Measurements from ENCODE around the gene DNAAF2.
"Not testable (repeated sequence)": the region's sequence is repeated elsewhere in the genome, so short reads cannot be mapped to it uniquely, and the experiment has no call there.

Gene DNAAF2

GRCh38 chr14:49622022-49622607 lies 12.9 kb downstream of the DNAAF2 start:
- DNase-seq (ENCODE audit: low read depth in 2 of 2, low spot score in 1 of 2): no peak

GRCh38 chr14:49621114-49621881 lies 13.7 kb downstream of the DNAAF2 start:
- no peak for DNase-seq (ENCODE audit: low read depth in 2 of 2, low spot score in 1 of 2)

GRCh38 chr14:49620182-49621113 lies 14.6 kb downstream of the DNAAF2 start, which contains the start of the genes MGAT2 and RPL36AL:
Gene MGAT2 (plus strand): TSS chr14:49620799. CDS start chr14:49621269, 470 bp downstream.
Gene RPL36AL (minus strand): TSS chr14:49620626. CDS start chr14:49619104, 1,522 bp downstream.
- peak; percentile 78 to 91 for DNase-seq (ENCODE audit: low read depth in 2 of 2, low spot score in 1 of 2)

- DNase-seq (ENCODE audit: low read depth in 2 of 2, low spot score in 1 of 2): no peak
Measured at GRCh38 chr14:49619730-49620129, 15.3 kb downstream of the DNAAF2 start.

- not testable (repeated sequence) for DNase-seq (ENCODE audit: low read depth in 2 of 2, low spot score in 1 of 2)
Measured at GRCh38 chr14:49619273-49619672, 15.8 kb downstream of the DNAAF2 start.

- DNase-seq (ENCODE audit: low read depth in 2 of 2, low spot score in 1 of 2): no peak
Measured at GRCh38 chr14:49617852-49618519, 17.1 kb downstream of the DNAAF2 start.

- no peak for DNase-seq (ENCODE audit: low read depth in 2 of 2, low spot score in 1 of 2)
Measured at GRCh38 chr14:49615776-49616175, 19.3 kb downstream of the DNAAF2 start.

GRCh38 chr14:49614196-49614595 lies 20.8 kb downstream of the DNAAF2 start:
- DNase-seq (ENCODE audit: low read depth in 2 of 2, low spot score in 1 of 2): no peak

- DNase-seq (ENCODE audit: low read depth in 2 of 2, low spot score in 1 of 2): no peak
Measured at GRCh38 chr14:49612671-49613070, 22.4 kb downstream of the DNAAF2 start.

- no peak for DNase-seq (ENCODE audit: low read depth in 2 of 2, low spot score in 1 of 2)
Measured at GRCh38 chr14:49612251-49612650, 22.8 kb downstream of the DNAAF2 start.

- no peak for DNase-seq (ENCODE audit: low read depth in 2 of 2, low spot score in 1 of 2)
Measured at GRCh38 chr14:49607583-49607982, 27.5 kb downstream of the DNAAF2 start.

- DNase-seq (ENCODE audit: low read depth in 2 of 2, low spot score in 1 of 2): peak; percentile 70 to 73
Measured at GRCh38 chr14:49598485-49599300, 36.4 kb downstream of the DNAAF2 start, which contains the start of gene LRR1. Gene LRR1 (plus strand): TSS chr14:49598940. CDS start chr14:49599021, 81 bp downstream.

- DNase-seq (ENCODE audit: low read depth in 2 of 2, low spot score in 1 of 2): no peak
Measured at GRCh38 chr14:49598189-49598484, 36.9 kb downstream of the DNAAF2 start.

GRCh38 chr14:49594347-49595091 lies 40.5 kb downstream of the DNAAF2 start:
- no peak for DNase-seq (ENCODE audit: low read depth in 2 of 2, low spot score in 1 of 2)

- no peak for DNase-seq (ENCODE audit: low read depth in 2 of 2, low spot score in 1 of 2)
Measured at GRCh38 chr14:49593016-49593415, 42.0 kb downstream of the DNAAF2 start.

GRCh38 chr14:49589387-49589786 lies 45.7 kb downstream of the DNAAF2 start:
- no peak for DNase-seq (ENCODE audit: low read depth in 2 of 2, low spot score in 1 of 2)

GRCh38 chr14:49586673-49587460 lies 48.2 kb downstream of the DNAAF2 start:
- peak in 1 of 2 donors; percentile 33 for DNase-seq (ENCODE audit: low read depth in 2 of 2, low spot score in 1 of 2)

GRCh38 chr14:49585803-49586672 lies 49.0 kb downstream of the DNAAF2 start, which contains the start of gene RPS29:
Gene RPS29 (minus strand): TSS chr14:49586380. CDS start chr14:49586346, 34 bp downstream.
- peak; percentile 94 to 99 for DNase-seq (ENCODE audit: low read depth in 2 of 2, low spot score in 1 of 2)

Measured in stimulated activated CD8-positive, alpha-beta memory T cell treated with anti-CD3 and anti-CD28 coated beads, Interleukin-4, amount 100 ng/mL, for 4 hours (primary cell).